HEK293 (cell line): ENCODE measurements around the gene IL5.
"Not testable (repeated sequence)": the region's sequence is repeated elsewhere in the genome, so short reads cannot be mapped to it uniquely, and the experiment has no call there.

Experiments used
- GLI4 ChIP-seq: fragments of 450-650 bp; formaldehyde crosslinking; IDR thresholded peaks from 2 replicates; pipeline ENCODE4 v1.5.1; 2016; ENCODE audit warnings: missing biosample characterization, missing genetic modification characterization
- YY1 ChIP-seq: fragments of 450-650 bp; formaldehyde crosslinking; IDR thresholded peaks from 2 replicates; pipeline ENCODE4 v1.5.1; 2018; ENCODE audit warnings: missing biosample characterization, missing genetic modification characterization
- ZBTB21 ChIP-seq: fragments of 450-650 bp; formaldehyde crosslinking; IDR thresholded peaks from 2 replicates; pipeline ENCODE4 v1.5.1; 2017; ENCODE audit warnings: missing biosample characterization, missing genetic modification characterization
- ZFP37 ChIP-seq: fragments of 450-650 bp; formaldehyde crosslinking; IDR thresholded peaks from 2 replicates; pipeline ENCODE4 v1.5.1; 2016; ENCODE audit warnings: missing biosample characterization, missing genetic modification characterization
- ZNF112 ChIP-seq: fragments of 450-650 bp; formaldehyde crosslinking; IDR thresholded peaks from 2 replicates; pipeline ENCODE4 v1.5.0; 2017; ENCODE audit warnings: missing biosample characterization, missing genetic modification characterization
- ZNF138 ChIP-seq: fragments of 450-650 bp; formaldehyde crosslinking; IDR thresholded peaks from 2 replicates; pipeline ENCODE4 v1.5.1; 2016; ENCODE audit warnings: missing biosample characterization, missing genetic modification characterization, borderline replicate concordance
- ZNF211 ChIP-seq: fragments of 450-650 bp; formaldehyde crosslinking; IDR thresholded peaks from 2 replicates; pipeline ENCODE4 v1.5.1; 2016; ENCODE audit warnings: low read depth, missing biosample characterization, missing genetic modification characterization
- ZNF777 ChIP-seq: fragments of 450-650 bp; formaldehyde crosslinking; IDR thresholded peaks from 2 replicates; pipeline ENCODE4 v1.5.1; 2017; ENCODE audit warnings: missing biosample characterization, missing genetic modification characterization, borderline replicate concordance
- TF ChIP-seq, protein P1 (sequence below): fragments of 450-650 bp; formaldehyde crosslinking; IDR thresholded peaks from 2 replicates; pipeline ENCODE4 v1.5.1; 2016; ENCODE audit warnings: missing biosample characterization, missing genetic modification characterization
- TF ChIP-seq, protein P2 (sequence below): fragments of 450-650 bp; formaldehyde crosslinking; IDR thresholded peaks from 2 replicates; pipeline ENCODE4 v1.5.1; 2016; ENCODE audit warnings: missing biosample characterization, missing genetic modification characterization

GRCh38 chr5:132513618-132514336 is 29.5 kb downstream of the IL5 start:
- TF ChIP-seq ZBTB21, GLI4, ZNF777, YY1, ZFP37, ZNF211, ZNF138, ZNF112 (tag by site-specific recombination): not testable (repeated sequence)
- TF ChIP-seq, protein P1, sequence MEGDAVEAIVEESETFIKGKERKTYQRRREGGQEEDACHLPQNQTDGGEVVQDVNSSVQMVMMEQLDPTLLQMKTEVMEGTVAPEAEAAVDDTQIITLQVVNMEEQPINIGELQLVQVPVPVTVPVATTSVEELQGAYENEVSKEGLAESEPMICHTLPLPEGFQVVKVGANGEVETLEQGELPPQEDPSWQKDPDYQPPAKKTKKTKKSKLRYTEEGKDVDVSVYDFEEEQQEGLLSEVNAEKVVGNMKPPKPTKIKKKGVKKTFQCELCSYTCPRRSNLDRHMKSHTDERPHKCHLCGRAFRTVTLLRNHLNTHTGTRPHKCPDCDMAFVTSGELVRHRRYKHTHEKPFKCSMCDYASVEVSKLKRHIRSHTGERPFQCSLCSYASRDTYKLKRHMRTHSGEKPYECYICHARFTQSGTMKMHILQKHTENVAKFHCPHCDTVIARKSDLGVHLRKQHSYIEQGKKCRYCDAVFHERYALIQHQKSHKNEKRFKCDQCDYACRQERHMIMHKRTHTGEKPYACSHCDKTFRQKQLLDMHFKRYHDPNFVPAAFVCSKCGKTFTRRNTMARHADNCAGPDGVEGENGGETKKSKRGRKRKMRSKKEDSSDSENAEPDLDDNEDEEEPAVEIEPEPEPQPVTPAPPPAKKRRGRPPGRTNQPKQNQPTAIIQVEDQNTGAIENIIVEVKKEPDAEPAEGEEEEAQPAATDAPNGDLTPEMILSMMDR: not testable (repeated sequence)
- TF ChIP-seq, protein P2, sequence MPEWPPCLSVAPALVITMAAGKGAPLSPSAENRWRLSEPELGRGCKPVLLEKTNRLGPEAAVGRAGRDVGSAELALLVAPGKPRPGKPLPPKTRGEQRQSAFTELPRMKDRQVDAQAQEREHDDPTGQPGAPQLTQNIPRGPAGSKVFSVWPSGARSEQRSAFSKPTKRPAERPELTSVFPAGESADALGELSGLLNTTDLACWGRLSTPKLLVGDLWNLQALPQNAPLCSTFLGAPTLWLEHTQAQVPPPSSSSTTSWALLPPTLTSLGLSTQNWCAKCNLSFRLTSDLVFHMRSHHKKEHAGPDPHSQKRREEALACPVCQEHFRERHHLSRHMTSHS: not testable (repeated sequence)
